GM21737 (cell line): ENCODE measurements around the gene SEMA3F.

Experiments
- ATAC-seq: cut with Tn5 transposase; IDR thresholded peaks from one replicate; pipeline ENCODE4 v1.9.1; 2021; ENCODE audit warnings: mild to moderate bottlenecking, moderate library complexity; ENCODE audit not compliant: unreplicated experiment

SEMA3F gene

GRCh38 chr3:50169232-50169832 is 14.2 kb downstream of the SEMA3F start:
- ATAC-seq: no peak

GRCh38 chr3:50169858-50170257 is 14.7 kb downstream of the SEMA3F start:
- ATAC-seq: no peak

- no peak for ATAC-seq
Measured at GRCh38 chr3:50170689-50171088, 15.6 kb downstream of the SEMA3F start.

- no peak for ATAC-seq
Measured at GRCh38 chr3:50171540-50172301, 16.6 kb downstream of the SEMA3F start.

- no peak for ATAC-seq
Measured at GRCh38 chr3:50172626-50173220, 17.6 kb downstream of the SEMA3F start.

- ATAC-seq: no peak
Measured at GRCh38 chr3:50173685-50174516, 18.8 kb downstream of the SEMA3F start.

GRCh38 chr3:50174517-50174895 is 19.4 kb downstream of the SEMA3F start:
- no peak for ATAC-seq

- ATAC-seq: no peak
Measured at GRCh38 chr3:50174947-50175524, 19.9 kb downstream of the SEMA3F start.

- no peak for ATAC-seq
Measured at GRCh38 chr3:50177346-50177745, 22.2 kb downstream of the SEMA3F start.

GRCh38 chr3:50179710-50180109 is 24.6 kb downstream of the SEMA3F start:
- no peak for ATAC-seq

GRCh38 chr3:50181985-50182384 is 26.9 kb downstream of the SEMA3F start:
- no peak for ATAC-seq

- no peak for ATAC-seq
Measured at GRCh38 chr3:50182533-50183099, 27.5 kb downstream of the SEMA3F start.

GRCh38 chr3:50183755-50184154 is 28.6 kb downstream of the SEMA3F start:
- ATAC-seq: no peak

- ATAC-seq: no peak
Measured at GRCh38 chr3:50184242-50184978, 29.3 kb downstream of the SEMA3F start.

GRCh38 chr3:50185230-50185629 is 30.1 kb downstream of the SEMA3F start:
- no peak for ATAC-seq

GRCh38 chr3:50186096-50186495 is 31.0 kb downstream of the SEMA3F start:
- no peak for ATAC-seq

- no peak for ATAC-seq
Measured at GRCh38 chr3:50187750-50188149, 32.6 kb downstream of the SEMA3F start.

- ATAC-seq: no peak
Measured at GRCh38 chr3:50189274-50189673, 34.1 kb downstream of the SEMA3F start.

GRCh38 chr3:50189989-50190388 is 34.9 kb downstream of the SEMA3F start:
- ATAC-seq: no peak
